CD1c-positive myeloid dendritic cell (primary cell): Measurements from ENCODE around the gene SPOUT1.
"Not testable (repeated sequence)": the region's sequence is repeated elsewhere in the genome, so short reads cannot be mapped to it uniquely, and the experiment has no call there.

Experiments used
- DNase-seq: peaks from one replicate; pipeline ENCODE4 v3.0.0-alpha.2; 2016; ENCODE audit errors: extremely low spot score

The SPOUT1 gene

GRCh38 chr9:128829477-128830251, at the start of gene SPOUT1:
TSS of gene SPOUT1 (minus strand) at chr9:128829794. CDS start at chr9:128829780, 14 bp downstream.
- peak; percentile 97 for DNase-seq

DNA sequence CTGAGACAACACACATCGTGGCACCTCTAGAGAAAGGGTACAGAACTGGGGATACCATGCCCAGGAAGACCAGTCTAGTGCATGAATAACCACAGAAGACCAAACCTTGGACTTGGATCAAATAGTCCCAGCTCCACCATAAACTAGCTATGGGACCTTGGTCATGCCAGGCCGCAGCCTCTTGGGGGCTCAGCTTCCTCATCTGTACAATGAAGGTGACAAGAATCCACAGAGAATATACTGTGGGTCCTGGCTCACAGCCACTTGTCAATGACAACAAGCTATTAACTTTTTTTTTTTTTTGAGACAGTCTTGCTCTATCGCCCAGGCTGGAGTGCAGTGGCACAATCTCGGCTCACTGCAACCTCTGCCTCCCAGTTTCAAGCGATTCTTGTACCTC, 48.3 kb upstream of the SPOUT1 start:
- DNase-seq: no peak

GRCh38 chr9:128870941-128871265, 41.3 kb upstream of the SPOUT1 start:
- DNase-seq: not testable (repeated sequence)

GRCh38 chr9:128870128-128870940, 40.7 kb upstream of the SPOUT1 start:
- DNase-seq: no peak

DNA sequence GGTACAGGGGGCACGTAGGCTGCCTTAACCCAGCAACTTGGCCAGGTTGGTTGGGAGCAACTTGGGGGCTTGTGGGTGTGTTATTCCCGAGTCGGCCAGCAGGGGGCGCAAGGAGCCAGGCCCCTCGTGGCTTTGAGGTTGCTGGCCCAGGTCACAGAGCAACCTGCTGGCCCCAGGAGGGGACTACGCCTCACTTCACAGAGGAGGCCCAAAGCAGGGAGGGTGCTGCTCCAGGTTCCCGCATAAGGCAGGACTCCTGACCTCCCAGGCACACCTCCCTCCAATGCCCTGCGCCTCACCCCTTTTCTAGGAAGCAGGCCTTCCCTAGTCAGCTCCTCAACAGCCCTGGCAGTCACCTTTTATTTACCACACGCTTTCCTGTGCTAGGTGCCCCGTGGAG, 34.1 kb upstream of the SPOUT1 start:
- DNase-seq: peak; percentile 85

DNA sequence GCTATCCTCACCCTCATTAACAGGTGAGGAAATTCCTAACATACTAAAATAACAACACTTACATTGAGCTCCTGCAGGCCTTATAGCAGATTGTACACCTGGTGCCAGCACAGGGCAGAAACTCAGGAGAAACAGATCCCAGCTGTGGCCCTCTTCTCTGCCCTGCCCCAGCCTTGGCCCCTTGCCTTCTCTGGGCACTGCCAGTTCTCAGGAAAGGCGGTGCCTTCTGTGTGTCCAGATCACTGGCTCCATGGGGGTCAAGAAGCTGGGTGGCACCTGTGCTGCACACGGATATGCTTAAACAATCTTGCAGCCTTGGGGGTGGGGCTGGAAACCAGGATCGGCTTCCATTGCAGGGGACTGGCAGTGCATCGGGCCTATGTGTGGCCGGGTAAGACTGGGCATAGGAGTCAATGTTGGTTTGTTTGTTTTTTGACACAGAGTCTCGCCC, 32.8 kb upstream of the SPOUT1 start:
- no peak for DNase-seq

DNA sequence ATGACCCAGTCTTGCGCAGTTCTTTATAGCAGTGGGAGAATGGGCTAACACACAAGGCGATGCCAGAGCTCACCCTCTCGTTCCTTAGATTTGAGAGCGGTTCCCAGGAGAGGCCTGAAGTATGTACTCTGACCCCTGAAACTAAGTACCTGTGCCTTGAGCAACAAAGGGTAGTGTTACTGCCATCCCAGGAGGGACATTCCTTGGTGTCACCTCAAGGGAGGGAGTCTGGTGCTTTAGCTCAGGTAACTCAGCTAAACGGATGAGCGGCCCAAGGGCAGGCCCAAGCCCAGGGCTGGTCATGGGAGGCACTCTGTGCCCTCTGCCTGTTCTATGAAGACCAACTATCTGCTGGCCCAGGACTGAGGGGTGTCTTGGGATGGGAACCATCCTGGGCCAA, 31.9 kb upstream of the SPOUT1 start:
- no peak for DNase-seq

- no peak for DNase-seq
Measured at GRCh38 chr9:128860937-128861336, 31.3 kb upstream of the SPOUT1 start.

DNA sequence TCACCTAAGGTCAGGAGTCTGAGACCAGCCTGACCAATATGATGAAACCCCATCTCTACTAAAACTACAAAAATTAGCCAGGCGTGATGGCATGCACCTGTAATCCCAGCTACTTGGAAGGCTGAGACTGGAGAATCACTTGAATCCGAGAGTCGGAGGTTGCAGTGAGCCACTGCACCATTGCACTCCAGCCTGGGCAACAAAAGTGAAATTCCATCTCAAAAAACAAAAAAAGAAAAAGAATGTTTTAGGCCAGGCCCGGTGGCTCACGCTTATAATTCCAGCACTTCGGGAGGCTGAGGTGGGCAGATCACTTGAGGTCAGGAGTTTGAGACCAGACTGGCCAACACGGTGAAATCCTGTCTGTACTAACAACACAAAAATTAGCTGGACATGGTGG, 28.9 kb upstream of the SPOUT1 start:
- not testable (repeated sequence) for DNase-seq

DNA sequence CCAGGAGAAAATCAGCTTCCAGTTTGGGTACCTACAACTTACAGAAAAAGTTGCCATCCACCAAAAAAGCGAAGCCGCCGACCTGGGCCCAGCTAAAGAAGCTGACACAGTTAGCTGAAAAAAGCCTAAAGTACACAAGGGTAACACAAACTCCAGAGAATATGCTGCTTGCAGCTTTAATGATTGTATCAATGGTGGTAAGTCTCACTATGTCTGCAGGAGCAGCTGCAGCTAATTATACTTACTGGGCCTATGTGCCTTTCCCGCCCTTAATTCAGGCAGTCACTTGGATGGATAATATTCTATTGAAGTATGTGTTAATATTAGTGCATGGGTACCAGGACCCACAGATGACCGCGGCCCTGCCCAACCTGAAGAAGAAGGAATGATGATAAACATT, 24.9 kb upstream of the SPOUT1 start:
- not testable (repeated sequence) for DNase-seq

DNA sequence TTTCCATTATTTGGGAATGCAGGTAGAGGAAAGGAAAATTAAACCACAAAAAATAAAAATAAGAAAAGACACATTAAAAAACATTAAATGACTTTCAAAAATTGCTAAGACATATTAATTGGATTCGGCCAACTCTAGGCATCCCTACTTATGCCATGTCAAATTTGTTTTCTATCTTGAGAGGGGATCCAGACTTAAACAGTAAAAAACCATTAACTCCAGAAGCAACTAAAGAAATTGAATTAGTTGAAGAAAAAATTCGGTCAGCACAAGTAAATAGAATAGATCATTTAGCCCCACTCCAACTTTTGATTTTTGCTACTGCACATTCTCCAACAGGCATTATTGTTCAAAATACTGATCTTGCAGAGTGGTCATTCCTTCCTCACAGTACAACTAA, 23.1 kb upstream of the SPOUT1 start:
- not testable (repeated sequence) for DNase-seq

GRCh38 chr9:128851779-128852600, 22.4 kb upstream of the SPOUT1 start:
- peak; percentile 64 for DNase-seq

DNA sequence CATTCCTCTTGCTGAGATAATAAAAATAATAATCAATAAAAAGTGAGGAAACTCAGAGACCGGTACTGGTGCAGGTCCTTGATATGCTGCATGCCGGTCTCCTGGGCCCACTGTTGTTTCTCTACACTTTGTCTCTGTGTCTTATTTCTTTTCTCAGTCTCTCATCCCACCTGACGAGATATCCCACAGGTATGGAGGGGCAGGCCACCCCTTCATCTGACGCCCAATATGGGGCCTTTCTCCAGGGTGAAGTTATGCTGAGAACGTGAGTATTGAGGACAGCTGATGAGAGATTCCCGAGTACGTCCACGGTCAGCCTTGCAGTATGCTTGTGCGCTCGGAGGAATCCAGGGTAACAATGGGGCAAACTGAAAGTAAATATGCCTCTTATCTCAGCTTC, 21.4 kb upstream of the SPOUT1 start:
- not testable (repeated sequence) for DNase-seq

GRCh38 chr9:128847803-128848202, 18.2 kb upstream of the SPOUT1 start:
- DNase-seq: no peak

- no peak for DNase-seq
Measured at GRCh38 chr9:128846680-128847030, 17.1 kb upstream of the SPOUT1 start.

DNA sequence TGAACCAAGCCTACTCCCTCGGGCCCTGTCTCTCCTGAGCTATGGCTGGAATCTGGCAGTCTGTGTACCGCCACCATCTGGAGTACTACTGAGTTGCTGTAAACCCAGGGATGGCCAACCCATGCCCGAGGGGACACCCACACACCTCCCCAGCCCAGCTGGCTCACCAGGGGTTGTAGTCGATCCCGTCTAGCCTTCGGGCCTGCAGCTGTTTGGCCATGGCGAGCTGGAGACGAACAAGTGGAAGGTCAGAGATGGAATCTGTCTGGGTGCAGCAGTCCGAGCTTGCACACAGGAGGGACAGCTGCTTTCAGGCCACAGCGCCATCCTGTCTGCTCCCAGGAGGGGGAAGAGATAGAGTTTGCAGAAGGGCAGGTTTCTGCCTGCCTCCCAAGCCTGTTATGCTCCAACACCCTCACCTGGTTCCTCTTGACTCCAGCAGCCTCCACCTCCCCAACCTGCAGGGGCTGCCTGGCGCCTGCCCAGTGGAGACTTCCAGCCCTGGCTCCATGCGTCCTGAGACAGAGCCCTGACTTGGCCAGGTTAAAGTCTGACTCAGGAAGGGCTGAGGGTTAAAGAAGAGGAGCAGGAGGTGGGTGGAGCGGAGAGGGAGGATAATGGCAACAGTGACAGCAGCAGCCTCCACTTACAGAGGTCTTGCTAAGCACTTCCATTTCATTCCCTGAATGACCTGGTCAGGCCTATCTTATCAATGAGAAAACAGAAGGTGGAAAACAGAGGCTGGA, 15.8 kb upstream of the SPOUT1 start:
- DNase-seq: no peak

DNA sequence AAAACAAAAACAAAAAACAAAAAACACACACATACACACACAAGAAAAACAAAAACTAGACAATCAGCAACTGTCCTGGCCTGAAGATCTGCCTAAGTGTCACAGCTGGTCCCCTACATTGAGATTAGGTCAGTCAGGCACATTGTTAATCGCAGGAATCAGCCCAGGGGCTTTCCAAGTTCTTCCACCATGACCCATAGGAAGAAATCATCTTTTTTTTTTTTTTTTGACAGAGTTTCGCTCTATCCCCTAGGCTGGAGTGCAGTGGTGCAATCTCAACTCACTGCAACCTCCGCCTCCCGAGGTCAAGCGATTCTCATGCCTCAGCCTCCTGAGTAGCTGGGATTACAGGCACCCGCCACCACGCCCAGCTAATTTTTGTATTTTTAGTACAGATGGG, 13.6 kb upstream of the SPOUT1 start:
- DNase-seq: not testable (repeated sequence)

DNA sequence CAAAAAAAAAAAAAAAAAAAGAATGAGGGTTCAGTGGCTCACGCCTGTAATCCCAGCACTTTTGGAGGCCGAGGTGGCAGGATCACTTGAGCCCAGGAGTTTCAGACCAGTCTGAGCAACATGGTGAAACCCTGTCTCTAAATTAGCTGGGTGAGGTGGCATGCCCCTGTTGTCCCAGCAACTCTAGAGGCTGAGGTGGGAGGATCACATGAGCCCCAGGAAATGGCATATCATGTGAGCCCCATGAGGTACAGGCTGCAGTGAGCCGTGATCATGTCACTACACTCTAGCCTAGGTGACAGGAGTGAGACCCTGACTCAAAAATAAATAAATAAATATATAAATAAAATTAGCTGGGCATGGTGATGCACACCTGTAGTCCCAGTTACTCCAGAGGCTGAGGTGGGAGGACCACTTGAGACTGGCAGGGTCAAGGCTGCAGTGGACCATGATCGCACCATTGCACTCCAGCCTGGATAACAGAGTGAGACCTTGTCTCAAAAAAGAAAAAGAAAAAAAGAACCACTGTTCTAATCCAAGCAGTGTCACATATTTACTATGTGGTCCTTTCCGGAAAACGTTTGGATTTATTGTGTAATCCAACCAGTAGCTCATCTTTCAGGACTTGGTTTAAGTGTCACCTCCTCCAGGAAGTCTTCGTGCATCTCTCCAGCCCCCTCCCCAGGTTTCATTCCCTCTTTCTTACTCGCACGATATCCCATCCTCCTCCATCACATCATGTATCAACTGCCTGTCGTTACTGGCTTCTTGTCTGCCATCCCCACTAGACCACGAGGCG, 12.3 kb upstream of the SPOUT1 start:
- no peak for DNase-seq

GRCh38 chr9:128840524-128840923, 10.9 kb upstream of the SPOUT1 start:
- DNase-seq: no peak

- no peak for DNase-seq
Measured at GRCh38 chr9:128838338-128838737, 8.7 kb upstream of the SPOUT1 start.
